HCT116 (cell line): ENCODE data around the gene MLLT11.

ENCODE experiments used
- ATF3 ChIP-seq: IDR thresholded peaks from 2 replicates; pipeline ENCODE4 v1.6.1; 2012
- CEBPB ChIP-seq: IDR thresholded peaks from 2 replicates; pipeline ENCODE4 v1.6.1; 2012; ENCODE audit warnings: low read depth
- POLR2A ChIP-seq: IDR thresholded peaks from 2 replicates; pipeline ENCODE4 v1.7.0; 2011; ENCODE audit warnings: borderline replicate concordance; ENCODE audit not compliant: insufficient read depth, insufficient read length; ENCODE audit errors: extremely low read depth
- POLR2AphosphoS5 ChIP-seq: IDR thresholded peaks from 2 replicates; pipeline ENCODE4 v1.6.1; 2011; ENCODE audit warnings: mild to moderate bottlenecking, low read depth, low read length, moderate library complexity
- REST ChIP-seq: IDR thresholded peaks from 2 replicates; pipeline ENCODE4 v1.6.1; 2012; ENCODE audit warnings: low read depth
- TF ChIP-seq, protein P1 (sequence below), 3 experiments: fragments of 200-600 bp in 1 of 3; sonication (generic) in 1 of 3; IDR thresholded peaks in 2 of 3; conservative IDR thresholded peaks in 1 of 3; 2 replicates each; pipeline ENCODE4 v1.5.1; 2012 to 2017; ENCODE audit warnings: low read depth in 2 of 3, low read length in 2 of 3, antibody characterized with exemption in 1 of 3, borderline replicate concordance in 1 of 3, control low read depth in 1 of 3, mild to moderate bottlenecking in 1 of 3, mixed read lengths in 1 of 3, mixed run types in 1 of 3, moderate library complexity in 1 of 3; ENCODE audit not compliant: insufficient read depth in 1 of 3

DNA sequence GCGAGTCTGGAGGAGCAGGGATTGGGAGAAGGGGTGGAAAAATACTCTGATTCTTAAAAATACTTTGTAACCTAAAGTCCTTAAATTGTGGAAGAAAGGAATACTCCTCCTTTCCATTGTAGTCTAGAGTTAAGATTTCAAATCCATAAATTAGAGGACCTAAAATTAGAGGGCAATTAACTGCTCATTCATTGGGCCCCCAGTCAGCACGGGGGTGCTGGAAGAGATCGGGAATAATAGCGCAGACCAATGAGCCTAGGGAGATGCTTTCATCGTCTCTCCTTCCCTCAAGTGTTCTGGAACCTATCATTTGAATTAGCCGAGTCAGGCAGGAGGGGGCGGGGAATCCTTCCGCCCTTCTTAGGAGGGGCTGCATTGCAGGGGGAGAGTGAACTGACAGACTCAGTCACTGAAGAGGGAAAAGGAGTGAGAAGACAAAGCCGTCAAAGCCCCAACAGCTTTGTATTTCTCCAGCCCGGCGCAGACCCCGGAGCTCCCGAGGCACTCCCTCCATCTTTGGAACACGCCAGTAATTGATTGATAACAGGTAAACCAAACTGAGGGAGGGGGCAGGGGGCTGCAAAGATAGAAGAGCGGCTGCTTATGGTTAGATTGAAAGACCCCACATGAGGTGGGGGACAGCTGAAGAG, at the start of gene MLLT11:
- TF ChIP-seq POLR2AphosphoS5 = no peak
- no peak for TF ChIP-seq POLR2A
- TF ChIP-seq, protein P1, sequence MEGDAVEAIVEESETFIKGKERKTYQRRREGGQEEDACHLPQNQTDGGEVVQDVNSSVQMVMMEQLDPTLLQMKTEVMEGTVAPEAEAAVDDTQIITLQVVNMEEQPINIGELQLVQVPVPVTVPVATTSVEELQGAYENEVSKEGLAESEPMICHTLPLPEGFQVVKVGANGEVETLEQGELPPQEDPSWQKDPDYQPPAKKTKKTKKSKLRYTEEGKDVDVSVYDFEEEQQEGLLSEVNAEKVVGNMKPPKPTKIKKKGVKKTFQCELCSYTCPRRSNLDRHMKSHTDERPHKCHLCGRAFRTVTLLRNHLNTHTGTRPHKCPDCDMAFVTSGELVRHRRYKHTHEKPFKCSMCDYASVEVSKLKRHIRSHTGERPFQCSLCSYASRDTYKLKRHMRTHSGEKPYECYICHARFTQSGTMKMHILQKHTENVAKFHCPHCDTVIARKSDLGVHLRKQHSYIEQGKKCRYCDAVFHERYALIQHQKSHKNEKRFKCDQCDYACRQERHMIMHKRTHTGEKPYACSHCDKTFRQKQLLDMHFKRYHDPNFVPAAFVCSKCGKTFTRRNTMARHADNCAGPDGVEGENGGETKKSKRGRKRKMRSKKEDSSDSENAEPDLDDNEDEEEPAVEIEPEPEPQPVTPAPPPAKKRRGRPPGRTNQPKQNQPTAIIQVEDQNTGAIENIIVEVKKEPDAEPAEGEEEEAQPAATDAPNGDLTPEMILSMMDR (IDR thresholded peaks at IDR 0.05 in 2 of 3, conservative IDR thresholded peaks at IDR 0.05 in 1 of 3; ENCODE audit: borderline replicate concordance in 1 of 3, insufficient read depth in 1 of 3, low read depth in 2 of 3, low read length in 2 of 3) = no peak
- no peak for TF ChIP-seq ATF3
- no peak for TF ChIP-seq REST
- TF ChIP-seq CEBPB = no peak
